Neuronal stem cell (in vitro differentiated cells): ENCODE measurements around the gene WIZ.

Experiments used
- DNase-seq: peaks from one replicate; pipeline ENCODE4 v3.0.0-alpha.2; 2013; ENCODE audit warnings: low spot score
- H2AFZ ChIP-seq: one replicate; pipeline ENCODE4 v1.6.1; 2013; ENCODE audit warnings: mild to moderate bottlenecking, low read length, inconsistent platforms
- H2AK5ac ChIP-seq: 2 replicates; pipeline ENCODE4 v1.6.1; 2013; ENCODE audit warnings: low read depth, mild to moderate bottlenecking, inconsistent platforms, low read length, moderate library complexity, mixed read lengths
- H2BK120ac ChIP-seq: 2 replicates; pipeline ENCODE4 v1.6.1; 2013; ENCODE audit warnings: low read depth, mild to moderate bottlenecking, inconsistent platforms, low read length, moderate library complexity, mixed read lengths
- H2BK12ac ChIP-seq: one replicate; pipeline ENCODE4 v1.6.1; 2013; ENCODE audit warnings: low read length, inconsistent platforms
- H2BK15ac ChIP-seq: 2 replicates; pipeline ENCODE4 v1.6.1; 2013; ENCODE audit warnings: mild to moderate bottlenecking, low read length, inconsistent platforms, mixed read lengths
- H2BK5ac ChIP-seq: one replicate; pipeline ENCODE4 v1.6.1; 2013; ENCODE audit warnings: inconsistent platforms, mild to moderate bottlenecking, low read length, moderate library complexity
- H3K14ac ChIP-seq: one replicate; pipeline ENCODE4 v1.6.1; 2013; ENCODE audit warnings: low read length, inconsistent platforms
- H3K18ac ChIP-seq: 2 replicates; pipeline ENCODE4 v1.6.1; 2013; ENCODE audit warnings: low read length, inconsistent platforms
- H3K23ac ChIP-seq: 2 replicates; pipeline ENCODE4 v1.6.1; 2013; ENCODE audit warnings: low read depth, mild to moderate bottlenecking, mixed read lengths, low read length, inconsistent platforms; ENCODE audit not compliant: poor library complexity
- H3K27ac ChIP-seq: replicated peaks from 3 replicates; pipeline ENCODE4 v1.5.1; 2013; ENCODE audit warnings: low read length, inconsistent platforms
- H3K27me3 ChIP-seq, 3 experiments: 2 replicates each; pipeline ENCODE4 v1.6.1; 2013; ENCODE audit warnings: low read length in 3 of 3, mild to moderate bottlenecking in 2 of 3, inconsistent platforms in 1 of 3, low read depth in 1 of 3, mixed read lengths in 1 of 3, moderate library complexity in 1 of 3; ENCODE audit not compliant: control insufficient read depth in 3 of 3, insufficient read depth in 3 of 3
- H3K36me3 ChIP-seq, 2 donors: replicated peaks in 1 of 2; 2 replicates each; pipeline ENCODE4 v1.6.1; 2013; ENCODE audit warnings: low read length in 2 of 2; ENCODE audit not compliant: control insufficient read depth in 2 of 2, insufficient read depth in 2 of 2
- H3K4ac ChIP-seq: 2 replicates; pipeline ENCODE4 v1.6.1; 2013; ENCODE audit warnings: inconsistent platforms, mild to moderate bottlenecking, low read length, moderate library complexity
- H3K4me1 ChIP-seq, 2 donors: 1 replicate in 1 of 2; 2 replicates in 1 of 2; pipeline ENCODE4 v1.6.1; 2013; ENCODE audit warnings: low read length in 2 of 2, low read depth in 1 of 2; ENCODE audit not compliant: control insufficient read depth in 2 of 2, insufficient read depth in 1 of 2
- H3K4me2 ChIP-seq: one replicate; pipeline ENCODE4 v1.6.1; 2013; ENCODE audit warnings: mild to moderate bottlenecking, low read length, inconsistent platforms; ENCODE audit not compliant: insufficient read depth, poor library complexity, severe bottlenecking
- H3K4me3 ChIP-seq, 2 donors: 2 replicates each; pipeline ENCODE4 v1.5.1; 2013; ENCODE audit warnings: low read length in 2 of 2, mild to moderate bottlenecking in 2 of 2, inconsistent platforms in 1 of 2, moderate library complexity in 1 of 2
- H3K79me1 ChIP-seq: one replicate; pipeline ENCODE4 v1.6.1; 2013; ENCODE audit warnings: low read depth, mild to moderate bottlenecking, inconsistent platforms, low read length, moderate library complexity
- H3K9ac ChIP-seq: one replicate; pipeline ENCODE4 v1.6.1; 2013; ENCODE audit warnings: mild to moderate bottlenecking, low read depth, low read length, inconsistent platforms; ENCODE audit not compliant: poor library complexity
- H3K9me3 ChIP-seq, 2 donors: replicated peaks in 1 of 2; 2 replicates each; pipeline versions ENCODE3 to v1.6.1; 2013; ENCODE audit warnings: low read length in 2 of 2, mild to moderate bottlenecking in 2 of 2, inconsistent platforms in 1 of 2, low read depth in 1 of 2, mixed read lengths in 1 of 2, moderate library complexity in 1 of 2; ENCODE audit not compliant: control insufficient read depth in 2 of 2, insufficient read depth in 1 of 2
- H4K8ac ChIP-seq: one replicate; pipeline ENCODE4 v1.6.1; 2013; ENCODE audit warnings: low read depth, mild to moderate bottlenecking, inconsistent platforms, low read length, moderate library complexity
- H4K91ac ChIP-seq: one replicate; pipeline ENCODE4 v1.6.1; 2013; ENCODE audit warnings: low read length, low read depth, mild to moderate bottlenecking, inconsistent platforms; ENCODE audit not compliant: poor library complexity
- WGBS, 2 donors: extraction: QIAGEN DNeasy Blood & Tissue Kit; methylation state at CpG; one replicate each; pipeline ENCODE4 v1.1.7; 2013; ENCODE audit warnings: missing lambda C conversion rate in 2 of 2, mixed read lengths in 1 of 2; ENCODE audit not compliant: insufficient read length in 2 of 2, insufficient replicate concordance in 1 of 2; ENCODE audit errors: extremely low coverage in 2 of 2; 5-methylcytosine and 5-hydroxymethylcytosine counted together

WIZ gene

GRCh38 chr19:15379083-15379998, 70.4 kb downstream of the WIZ start, which contains the start of gene AKAP8:
AKAP8 (minus strand) TSS chr19:15379787; CDS start chr19:15379731, 56 bp downstream.
- peak within 1 kb of the TSS; percentile 98 for H2BK12ac ChIP-seq
- peak within 1 kb of the TSS; percentile 93 for H3K27ac ChIP-seq
- H4K91ac ChIP-seq, result no peak within 1 kb of the TSS
- H3K18ac ChIP-seq, result peak within 1 kb of the TSS; percentile 100
- no peak within 1 kb of the TSS for H2BK120ac ChIP-seq
- DNase-seq, result peak; percentile 99
- H3K9ac ChIP-seq, result peak within 1 kb of the TSS; percentile 97
- peak within 1 kb of the TSS; percentile 82 for H4K8ac ChIP-seq
- H3K79me1 ChIP-seq, result peaks cover 11% of the 10 kb centered on the region
- peaks cover 2 to 9% of the 10 kb centered on the region in 2 donors for H3K4me1 ChIP-seq
- H3K27me3 ChIP-seq, result no peaks in the 10 kb centered on the region
- no peaks in the 10 kb centered on the region for H3K9me3 ChIP-seq
- peak within 1 kb of the TSS; percentile 82 for H3K14ac ChIP-seq
- H3K4me2 ChIP-seq, result peak within 1 kb of the TSS; percentile 93
- peak within 1 kb of the TSS; percentile 80 for H2AK5ac ChIP-seq
- H3K23ac ChIP-seq, result peak within 1 kb of the TSS; percentile 99
- peaks cover 2 to 42% of the 10 kb centered on the region in 2 donors for H3K36me3 ChIP-seq
- no CpG with 5 or more reads among the region's 111 CpGs for WGBS, 2 donors
- no peak within 1 kb of the TSS for H2BK15ac ChIP-seq
- H2AFZ ChIP-seq, result peak within 1 kb of the TSS; percentile 95
- H3K4ac ChIP-seq, result peak within 1 kb of the TSS; percentile 81
- H3K4me3 ChIP-seq, result peak within 1 kb of the TSS; percentile 96 to 100
- peak within 1 kb of the TSS; percentile 66 for H2BK5ac ChIP-seq

GRCh38 chr19:15378534-15379082, 71.1 kb downstream of the WIZ start:
- Histone ChIP-seq H3K27me3 (no peaks in the 10 kb centered on the region), H3K4me2 (peak overlapping the region; percentile 93), H2AK5ac (no peak overlapping the region), H3K9ac (peak overlapping the region; percentile 84), H2BK5ac (peak overlapping the region; percentile 40), H2BK12ac (no peak overlapping the region), H3K14ac (no peak overlapping the region), H3K4me1 (peaks cover 2 to 9% of the 10 kb centered on the region in 2 donors), H3K79me1 (peaks cover 17% of the 10 kb centered on the region), H2BK120ac (no peak overlapping the region), H4K8ac (no peak overlapping the region), H4K91ac (no peak overlapping the region), H3K4me3 (peak overlapping the region; percentile 96 to 100), H3K36me3 (peaks cover 4 to 46% of the 10 kb centered on the region in 2 donors), H3K4ac (no peak overlapping the region), H2AFZ (peak overlapping the region; percentile 95), H3K27ac (peak overlapping the region; percentile 93), H3K18ac (peak overlapping the region; percentile 100), H2BK15ac (no peak overlapping the region), H3K9me3 (no peaks in the 10 kb centered on the region), H3K23ac (peak overlapping the region; percentile 6)
- whole genome bisulfite sequencing, 2 donors, result no CpG with 5 or more reads among the region's 22 CpGs
- DNase-seq, result peak; percentile 20

- Histone ChIP-seq H4K91ac (no peak overlapping the region), H3K23ac (peak overlapping the region; percentile 8), H3K14ac (no peak overlapping the region), H3K18ac (no peak overlapping the region), H2BK12ac (no peak overlapping the region), H2AFZ (no peak overlapping the region), H3K27me3 (no peaks in the 10 kb centered on the region), H3K4me3 (no peak overlapping the region), H2BK120ac (no peak overlapping the region), H2BK5ac (no peak overlapping the region), H3K36me3 (peaks cover 24 to 55% of the 10 kb centered on the region in 2 donors), H3K9me3 (no peaks in the 10 kb centered on the region), H3K4me2 (no peak overlapping the region), H3K4ac (no peak overlapping the region), H2BK15ac (no peak overlapping the region), H3K4me1 (peaks cover 2 to 9% of the 10 kb centered on the region in 2 donors), H3K27ac (no peak overlapping the region), H2AK5ac (no peak overlapping the region), H3K9ac (no peak overlapping the region), H4K8ac (no peak overlapping the region), H3K79me1 (peaks cover 27% of the 10 kb centered on the region)
- no peak for DNase-seq
- no CpG with 5 or more reads among the region's 24 CpGs for WGBS, 2 donors
Observed at GRCh38 chr19:15374796-15375440, 74.8 kb downstream of the WIZ start.
